ENCODE data around the gene PLA2G3.

The PLA2G3 gene

GRCh38 chr22:31088233-31088986 is 51.9 kb downstream of the PLA2G3 start:
- in situ Hi-C loops (cut with HindIII; ENCODE audit: low sequenced_read_pairs): no loop called here

- in situ Hi-C loops (cut with HindIII; ENCODE audit: low sequenced_read_pairs): no loop called here
These were observed 52.5 kb downstream of the PLA2G3 start for GRCh38 chr22:31087744-31088215.

- in situ Hi-C loops (cut with HindIII; ENCODE audit: low sequenced_read_pairs): no loop called here
These were observed 53.5 kb downstream of the PLA2G3 start for GRCh38 chr22:31086703-31087330.

GRCh38 chr22:31085928-31086327 is 54.4 kb downstream of the PLA2G3 start:
- in situ Hi-C loops (cut with HindIII; ENCODE audit: low sequenced_read_pairs): no loop called here

- in situ Hi-C loops (cut with HindIII; ENCODE audit: low sequenced_read_pairs): no loop called here
These were observed 54.8 kb downstream of the PLA2G3 start for GRCh38 chr22:31085493-31085824.

GRCh38 chr22:31084811-31085492 is 55.4 kb downstream of the PLA2G3 start:
- in situ Hi-C loops (cut with HindIII; ENCODE audit: low sequenced_read_pairs): no loop called here

Measured in DLD1 (cell line).